Chondrocyte (in vitro differentiated cells): Measurements from ENCODE around the gene MORC2. TPM values are rescaled to one million over a fixed set of nuclear protein-coding genes. Genes with fewer than 3 reads are reported as not detected.

Source experiments
- DNase-seq: peaks from one replicate; pipeline ENCODE4 v3.0.0; 2021; ENCODE audit warnings: mixed read lengths, low spot score
- H3K27ac Mint-ChIP-seq: one replicate; pipeline ENCODE4 v1.8.0; 2021; ENCODE audit warnings: mild to moderate bottlenecking, moderate library complexity, mixed read lengths; ENCODE audit not compliant: unreplicated experiment
- H3K27me3 Mint-ChIP-seq: 2 replicates; pipeline ENCODE4 v1.8.0; 2021; ENCODE audit warnings: low read depth, mixed read lengths
- H3K36me3 Mint-ChIP-seq: 2 replicates; pipeline ENCODE4 v1.8.0; 2021; ENCODE audit warnings: low read depth, mixed read lengths
- H3K4me1 Mint-ChIP-seq: 2 replicates; pipeline ENCODE4 v1.8.0; 2021; ENCODE audit warnings: low read depth, mild to moderate bottlenecking, mixed read lengths
- H3K4me3 Mint-ChIP-seq: one replicate; pipeline ENCODE4 v1.8.0; 2021; ENCODE audit warnings: mild to moderate bottlenecking, moderate library complexity, mixed read lengths; ENCODE audit not compliant: unreplicated experiment
- H3K9me3 Mint-ChIP-seq: 2 replicates; pipeline ENCODE4 v1.8.0; 2021; ENCODE audit warnings: low read depth, mixed read lengths
- total RNA-seq: library from RNA; stranded (reverse); gene quantifications from 3 replicates; pipeline ENCODE4 v1.2.1, GENCODE V29; 2021
- TF ChIP-seq, protein P1 (sequence below): fragments of 200-600 bp; sonication (generic); IDR thresholded peaks from 2 replicates; pipeline ENCODE4 v1.5.0; 2021; ENCODE audit warnings: antibody characterized with exemption, mild to moderate bottlenecking, moderate library complexity

MORC2 gene
- total RNA-seq, 1 donor from 2014 or later: 29.6 TPM

DNA sequence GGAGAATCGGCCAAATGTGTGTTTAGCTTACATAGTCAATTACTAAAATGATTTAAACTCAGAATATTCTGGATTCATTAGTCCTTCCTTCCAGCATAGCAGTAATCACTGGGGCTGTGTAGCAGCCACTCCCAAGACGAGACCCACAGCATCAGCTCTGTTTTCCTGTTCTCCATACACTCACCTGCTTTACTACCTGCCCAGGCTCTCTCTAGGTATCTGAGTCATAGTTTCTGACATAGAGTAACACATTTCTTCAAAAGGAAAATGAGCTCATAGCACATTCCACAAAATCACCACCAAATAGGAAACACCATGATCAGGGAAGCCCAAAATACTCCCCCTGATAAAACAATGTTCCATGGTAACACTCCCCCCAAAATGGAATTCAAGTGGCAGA is 22.9 kb downstream of the MORC2 start:
- Mint-ChIP-seq H3K27me3 (no peaks in the 10 kb centered on the region), H3K36me3 (peaks cover 48% of the 10 kb centered on the region), H3K4me1 (peaks cover 8% of the 10 kb centered on the region), H3K9me3 (no peaks in the 10 kb centered on the region), H3K27ac (no peak overlapping the region), H3K4me3 (no peak overlapping the region)
- no peak for DNase-seq
- TF ChIP-seq, protein P1, sequence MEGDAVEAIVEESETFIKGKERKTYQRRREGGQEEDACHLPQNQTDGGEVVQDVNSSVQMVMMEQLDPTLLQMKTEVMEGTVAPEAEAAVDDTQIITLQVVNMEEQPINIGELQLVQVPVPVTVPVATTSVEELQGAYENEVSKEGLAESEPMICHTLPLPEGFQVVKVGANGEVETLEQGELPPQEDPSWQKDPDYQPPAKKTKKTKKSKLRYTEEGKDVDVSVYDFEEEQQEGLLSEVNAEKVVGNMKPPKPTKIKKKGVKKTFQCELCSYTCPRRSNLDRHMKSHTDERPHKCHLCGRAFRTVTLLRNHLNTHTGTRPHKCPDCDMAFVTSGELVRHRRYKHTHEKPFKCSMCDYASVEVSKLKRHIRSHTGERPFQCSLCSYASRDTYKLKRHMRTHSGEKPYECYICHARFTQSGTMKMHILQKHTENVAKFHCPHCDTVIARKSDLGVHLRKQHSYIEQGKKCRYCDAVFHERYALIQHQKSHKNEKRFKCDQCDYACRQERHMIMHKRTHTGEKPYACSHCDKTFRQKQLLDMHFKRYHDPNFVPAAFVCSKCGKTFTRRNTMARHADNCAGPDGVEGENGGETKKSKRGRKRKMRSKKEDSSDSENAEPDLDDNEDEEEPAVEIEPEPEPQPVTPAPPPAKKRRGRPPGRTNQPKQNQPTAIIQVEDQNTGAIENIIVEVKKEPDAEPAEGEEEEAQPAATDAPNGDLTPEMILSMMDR: no peak

GRCh38 chr22:30944986-30945385 is 23.6 kb downstream of the MORC2 start:
- H3K4me1 Mint-ChIP-seq: peaks cover 8% of the 10 kb centered on the region
- TF ChIP-seq, protein P1: no peak
- H3K9me3 Mint-ChIP-seq: no peaks in the 10 kb centered on the region
- H3K36me3 Mint-ChIP-seq: peaks cover 49% of the 10 kb centered on the region
- no peak overlapping the region for H3K4me3 Mint-ChIP-seq
- H3K27me3 Mint-ChIP-seq: no peaks in the 10 kb centered on the region
- DNase-seq: no peak
- no peak overlapping the region for H3K27ac Mint-ChIP-seq

DNA sequence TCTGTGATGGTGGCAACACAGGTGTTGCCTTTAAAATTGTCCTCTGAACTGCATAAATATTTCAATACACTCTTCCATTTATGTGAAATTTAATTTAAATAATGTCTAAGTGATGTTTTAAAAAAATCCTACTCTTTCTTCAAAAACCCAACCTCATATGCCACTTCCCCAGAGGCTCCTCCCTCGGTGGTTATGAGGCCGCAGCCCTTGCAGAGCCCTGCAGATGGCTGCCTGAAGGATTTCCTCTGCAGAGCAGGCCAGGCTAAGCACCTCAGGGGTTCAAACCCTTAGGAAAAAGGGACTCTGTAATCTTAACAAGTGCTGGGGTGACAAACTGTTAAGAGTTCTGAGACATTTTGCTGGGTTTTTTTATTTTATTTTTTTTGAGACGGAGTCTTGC is 25.2 kb downstream of the MORC2 start:
- H3K36me3 Mint-ChIP-seq: peaks cover 53% of the 10 kb centered on the region
- H3K27ac Mint-ChIP-seq: no peak overlapping the region
- no peaks in the 10 kb centered on the region for H3K4me1 Mint-ChIP-seq
- H3K9me3 Mint-ChIP-seq: no peaks in the 10 kb centered on the region
- TF ChIP-seq, protein P1: no peak
- no peaks in the 10 kb centered on the region for H3K27me3 Mint-ChIP-seq
- no peak for DNase-seq
- H3K4me3 Mint-ChIP-seq: no peak overlapping the region

- Mint-ChIP-seq H3K27ac (no peak overlapping the region), H3K4me1 (no peaks in the 10 kb centered on the region), H3K9me3 (no peaks in the 10 kb centered on the region), H3K27me3 (no peaks in the 10 kb centered on the region), H3K4me3 (no peak overlapping the region), H3K36me3 (peaks cover 61% of the 10 kb centered on the region)
- DNase-seq: peak; percentile 42
- TF ChIP-seq, protein P1: no peak
These were observed 27.2 kb downstream of the MORC2 start for GRCh38 chr22:30941363-30941740.

GRCh38 chr22:30940685-30941362 is 27.8 kb downstream of the MORC2 start:
- no peak overlapping the region for H3K27ac Mint-ChIP-seq
- TF ChIP-seq, protein P1: no peak
- no peaks in the 10 kb centered on the region for H3K27me3 Mint-ChIP-seq
- no peaks in the 10 kb centered on the region for H3K4me1 Mint-ChIP-seq
- no peak overlapping the region for H3K4me3 Mint-ChIP-seq
- H3K9me3 Mint-ChIP-seq: no peaks in the 10 kb centered on the region
- DNase-seq: no peak
- H3K36me3 Mint-ChIP-seq: peaks cover 58% of the 10 kb centered on the region
